CD1c-positive myeloid dendritic cell (primary cell): Measurements from ENCODE around the gene SLC29A4.
"Not testable (repeated sequence)": the region's sequence is repeated elsewhere in the genome, so short reads cannot be mapped to it uniquely, and the experiment has no call there.

Experiments
- DNase-seq: peaks from one replicate; pipeline ENCODE4 v3.0.0-alpha.2; 2016; ENCODE audit errors: extremely low spot score

SLC29A4 gene

GRCh38 chr7:5323800-5324781 is 41.3 kb downstream of the SLC29A4 start:
- not testable (repeated sequence) for DNase-seq

GRCh38 chr7:5324961-5325360 is 42.2 kb downstream of the SLC29A4 start:
- no peak for DNase-seq

GRCh38 chr7:5330288-5330687 is 47.5 kb downstream of the SLC29A4 start:
- DNase-seq, result no peak

- no peak for DNase-seq
Observed at GRCh38 chr7:5332579-5332978, 49.8 kb downstream of the SLC29A4 start.

- DNase-seq, result no peak
Observed at GRCh38 chr7:5333121-5334045, 50.6 kb downstream of the SLC29A4 start.

- DNase-seq, result no peak
Observed at GRCh38 chr7:5334671-5335070, 51.9 kb downstream of the SLC29A4 start.

- no peak for DNase-seq
Observed at GRCh38 chr7:5337047-5337446, 54.3 kb downstream of the SLC29A4 start.

GRCh38 chr7:5339955-5340354 is 57.2 kb downstream of the SLC29A4 start:
- no peak for DNase-seq

GRCh38 chr7:5342631-5343030 is 59.9 kb downstream of the SLC29A4 start:
- no peak for DNase-seq

GRCh38 chr7:5343884-5344283 is 61.1 kb downstream of the SLC29A4 start:
- DNase-seq, result no peak

GRCh38 chr7:5344342-5344741 is 61.6 kb downstream of the SLC29A4 start:
- DNase-seq, result no peak

GRCh38 chr7:5345171-5345570 is 62.4 kb downstream of the SLC29A4 start:
- DNase-seq, result no peak

- no peak for DNase-seq
Observed at GRCh38 chr7:5345671-5346070, 62.9 kb downstream of the SLC29A4 start.

- no peak for DNase-seq
Observed at GRCh38 chr7:5348134-5349004, 65.6 kb downstream of the SLC29A4 start.

- no peak for DNase-seq
Observed at GRCh38 chr7:5349005-5349380, 66.2 kb downstream of the SLC29A4 start.

GRCh38 chr7:5349437-5350173 is 66.9 kb downstream of the SLC29A4 start:
- DNase-seq, result no peak

- no peak for DNase-seq
Observed at GRCh38 chr7:5350174-5350463, 67.4 kb downstream of the SLC29A4 start.

- no peak for DNase-seq
Observed at GRCh38 chr7:5350600-5351385, 68.0 kb downstream of the SLC29A4 start.

GRCh38 chr7:5351507-5352265 is 68.9 kb downstream of the SLC29A4 start:
- no peak for DNase-seq
